ENCODE data around the gene PROB1.
"Not testable (repeated sequence)": the region's sequence is repeated elsewhere in the genome, so short reads cannot be mapped to it uniquely, and the experiment has no call there.

PROB1 gene

GRCh38 chr5:139392678-139393496 is 2.0 kb downstream of the PROB1 start:
- peak; percentile 67 for DNase-seq (ENCODE audit: low read depth)

- no peak for DNase-seq (ENCODE audit: low read depth)
Observed at GRCh38 chr5:139392324-139392677, 2.6 kb downstream of the PROB1 start.

GRCh38 chr5:139391570-139392323 is 3.2 kb downstream of the PROB1 start:
- no peak for DNase-seq (ENCODE audit: low read depth)

- DNase-seq (ENCODE audit: low read depth) = no peak
Observed at GRCh38 chr5:139390639-139391569, 4.0 kb downstream of the PROB1 start.

- no peak for DNase-seq (ENCODE audit: low read depth)
Observed at GRCh38 chr5:139389701-139390638, 4.9 kb downstream of the PROB1 start, which contains the start of gene MZB1. Gene MZB1, minus strand, starts transcription at chr5:139389913. Its CDS starts 57 bp downstream, at chr5:139389856.

GRCh38 chr5:139388198-139388821 is 6.6 kb downstream of the PROB1 start:
- DNase-seq (ENCODE audit: low read depth) = no peak

- DNase-seq (ENCODE audit: low read depth) = no peak
Observed at GRCh38 chr5:139387611-139388197, 7.2 kb downstream of the PROB1 start.

GRCh38 chr5:139386956-139387355 is 7.9 kb downstream of the PROB1 start:
- not testable (repeated sequence) for DNase-seq (ENCODE audit: low read depth)

- no peak for DNase-seq (ENCODE audit: low read depth)
Observed at GRCh38 chr5:139386050-139386438, 8.9 kb downstream of the PROB1 start.

- no peak for DNase-seq (ENCODE audit: low read depth)
Observed at GRCh38 chr5:139385061-139386049, 9.5 kb downstream of the PROB1 start.

GRCh38 chr5:139384591-139385051 is 10.3 kb downstream of the PROB1 start:
- no peak for DNase-seq (ENCODE audit: low read depth)

- no peak for DNase-seq (ENCODE audit: low read depth)
Observed at GRCh38 chr5:139383993-139384590, 10.8 kb downstream of the PROB1 start.

- DNase-seq (ENCODE audit: low read depth) = peak; percentile 39
Observed at GRCh38 chr5:139383275-139383992, 11.5 kb downstream of the PROB1 start, which contains the start of gene SLC23A1. Gene SLC23A1, minus strand, starts transcription at chr5:139383297. Its CDS starts 44 bp downstream, at chr5:139383253.

GRCh38 chr5:139382807-139383206 is 12.1 kb downstream of the PROB1 start:
- DNase-seq (ENCODE audit: low read depth) = no peak

GRCh38 chr5:139381837-139382761 is 12.8 kb downstream of the PROB1 start:
- no peak for DNase-seq (ENCODE audit: low read depth)

Measured in amniotic epithelial cell (primary cell).